Thyroid gland (tissue), 4 donors: ENCODE data around the gene MMUT.

Experiments
- CTCF ChIP-seq, 6 experiments: fragments of 200-600 bp in 3 of 6; fragments of 450-650 bp in 3 of 6; sonication (generic) in 3 of 6; IDR thresholded peaks; one replicate each; pipeline ENCODE4 v1.5.1; 2016 to 2019; ENCODE audit warnings: antibody characterized with exemption in 6 of 6, mild to moderate bottlenecking in 2 of 6, inconsistent platforms in 1 of 6, moderate library complexity in 1 of 6
- POLR2A ChIP-seq, 2 donors: fragments of 450-650 bp; IDR thresholded peaks; one replicate each; pipeline ENCODE4 v1.6.1; 2017; ENCODE audit warnings: antibody characterized with exemption in 2 of 2, mild to moderate bottlenecking in 2 of 2, moderate library complexity in 1 of 2

- TF ChIP-seq CTCF (IDR thresholded peaks at IDR 0.05) (no peak), POLR2A (IDR thresholded peaks at IDR 0.05) (no peak)
These were observed 78.1 kb downstream of the MMUT start for GRCh38 chr6:49384904-49385303.
